HG02763 (cell line): ENCODE results near the gene GLRX5.

Experiments used
- ATAC-seq: cut with Tn5 transposase; IDR thresholded peaks from one replicate; pipeline ENCODE4 v1.9.1; 2021; ENCODE audit warnings: mild to moderate bottlenecking, moderate library complexity; ENCODE audit not compliant: unreplicated experiment

GLRX5 gene

GRCh38 chr14:95534299-95535225 lies at the start of gene GLRX5:
Gene GLRX5, plus strand, starts transcription at chr14:95535050. Its CDS starts 40 bp downstream, at chr14:95535090.
- peak; percentile 90 for ATAC-seq

GRCh38 chr14:95485222-95485819 lies 49.5 kb upstream of the GLRX5 start:
- no peak for ATAC-seq

- ATAC-seq: no peak
These were observed 47.8 kb upstream of the GLRX5 start for GRCh38 chr14:95486875-95487668.

- no peak for ATAC-seq
These were observed 47.2 kb upstream of the GLRX5 start for GRCh38 chr14:95487669-95488084.

GRCh38 chr14:95488376-95489213 lies 46.3 kb upstream of the GLRX5 start:
- no peak for ATAC-seq

- ATAC-seq: no peak
These were observed 45.4 kb upstream of the GLRX5 start for GRCh38 chr14:95489214-95490137.

- ATAC-seq: no peak
These were observed 44.7 kb upstream of the GLRX5 start for GRCh38 chr14:95490138-95490509.

- ATAC-seq: no peak
These were observed 44.0 kb upstream of the GLRX5 start for GRCh38 chr14:95490727-95491451.

- ATAC-seq: no peak
These were observed 42.8 kb upstream of the GLRX5 start for GRCh38 chr14:95491936-95492608.

GRCh38 chr14:95493503-95493902 lies 41.3 kb upstream of the GLRX5 start:
- no peak for ATAC-seq

- ATAC-seq: no peak
These were observed 40.9 kb upstream of the GLRX5 start for GRCh38 chr14:95493976-95494375.

- ATAC-seq: no peak
These were observed 40.4 kb upstream of the GLRX5 start for GRCh38 chr14:95494456-95494855.

- no peak for ATAC-seq
These were observed 39.8 kb upstream of the GLRX5 start for GRCh38 chr14:95495076-95495475.

- ATAC-seq: peak; percentile 83
These were observed 39.3 kb upstream of the GLRX5 start for GRCh38 chr14:95495538-95496025.

- ATAC-seq: peak; percentile 13
These were observed 38.7 kb upstream of the GLRX5 start for GRCh38 chr14:95496111-95496681.

- no peak for ATAC-seq
These were observed 38.1 kb upstream of the GLRX5 start for GRCh38 chr14:95496690-95497259.

GRCh38 chr14:95497561-95498011 lies 37.3 kb upstream of the GLRX5 start:
- ATAC-seq: no peak
